Gastrocnemius medialis (tissue), 4 donors: ENCODE results near the gene SHB. TPM values are rescaled to one million over a fixed set of nuclear protein-coding genes. Genes with fewer than 3 reads are reported as not detected.
A peak's percentile ranks its signal among the peaks of the same experiment; 100 is the strongest.

Source experiments
- ATAC-seq, 2 donors: fragments of 150-250 bp; one replicate each; pipeline ENCODE4 v1.9.1; 2016
- DNase-seq, 2 donors: peaks; one replicate each; pipeline ENCODE4 v3.0.0-alpha.2; 2019
- H3K27ac ChIP-seq, 4 donors: fragments of 200-600 bp; sonication (generic); 1 replicate in 1 of 4; 2 replicates in 3 of 4; pipeline ENCODE4 v1.5.1; 2016 to 2018; ENCODE audit warnings: mild to moderate bottlenecking in 2 of 4, moderate library complexity in 1 of 4
- H3K27me3 ChIP-seq, 3 donors: fragments of 200-600 bp; sonication (generic) in 2 of 3; 1 replicate in 1 of 3; 2 replicates in 2 of 3; pipeline versions ENCODE4 v1.5.1 to v1.6.0; 2016 to 2019; ENCODE audit warnings: mild to moderate bottlenecking in 1 of 3, moderate library complexity in 1 of 3
- H3K36me3 ChIP-seq, 2 donors: fragments of 200-600 bp; sonication (generic) in 1 of 2; one replicate each; pipeline ENCODE4 v1.5.1; 2017 to 2018
- H3K4me1 ChIP-seq, 2 donors: fragments of 200-600 bp; sonication (generic) in 1 of 2; one replicate each; pipeline ENCODE4 v1.5.1; 2016 to 2017; ENCODE audit warnings: mild to moderate bottlenecking in 2 of 2
- H3K4me3 ChIP-seq, 4 donors: fragments of 200-600 bp; sonication (generic) in 3 of 4; 1 replicate in 1 of 4; 2 replicates in 3 of 4; pipeline ENCODE4 v1.5.1; 2016 to 2019; ENCODE audit warnings: mild to moderate bottlenecking in 2 of 4
- H3K9me3 ChIP-seq, 3 donors: fragments of 200-600 bp; sonication (generic) in 2 of 3; 1 replicate in 1 of 3; 2 replicates in 2 of 3; pipeline ENCODE4 v1.5.1; 2016 to 2019
- CTCF ChIP-seq, 5 experiments: fragments of 450-650 bp in 3 of 5; fragments of 200-600 bp in 2 of 5; sonication (generic) in 2 of 5; IDR thresholded peaks in 4 of 5; conservative IDR thresholded peaks in 1 of 5; 1 replicate in 4 of 5; 2 replicates in 1 of 5; pipeline ENCODE4 v1.5.1; 2016 to 2019; ENCODE audit warnings: antibody characterized with exemption in 5 of 5, mild to moderate bottlenecking in 3 of 5, moderate library complexity in 3 of 5
- POLR2A ChIP-seq, 2 donors: fragments of 450-650 bp; IDR thresholded peaks; one replicate each; pipeline ENCODE4 v1.6.1; 2017; ENCODE audit warnings: antibody characterized with exemption in 2 of 2, mild to moderate bottlenecking in 2 of 2, moderate library complexity in 2 of 2
- in situ Hi-C, 4 donors: fragments of 200-750 bp; cut with MboI; loops; one replicate each; pipeline versions ENCODE4 v1.15.0 to v1.8.0; 2017; ENCODE audit warnings: low sequenced_read_pairs in 4 of 4
- intact Hi-C: fragments of 100-400 bp; cut with DNase I; formaldehyde crosslinking; loops from one replicate; pipeline ENCODE4 v1.15.1; 2023; ENCODE audit warnings: low total_unique reads
- total RNA-seq, 4 donors: library from RNA; depleted of rRNA; stranded (reverse); fragments of >200 nt; gene quantifications; one replicate each; pipeline versions ENCODE4 v1.1.0 to v1.2.3, GENCODE V29; 2016

The SHB gene
- total RNA-seq, 4 donors from 2014 or later = 1.2 to 6.1 (median 4.6) TPM

- intact Hi-C loops (no loop called here), in situ Hi-C loops (no loop called here)
- no peak overlapping the region for H3K27ac ChIP-seq
- ATAC-seq (peak in 1 of 2 donors; percentile 42), DNase-seq (no peak)
- TF ChIP-seq POLR2A (IDR thresholded peaks at IDR 0.05) = no peak
- no peak for TF ChIP-seq CTCF (IDR thresholded peaks at IDR 0.05 in 4 of 5, conservative IDR thresholded peaks at IDR 0.05 in 1 of 5)
- H3K27me3 ChIP-seq = no peaks in the 10 kb centered on the region
- H3K36me3 ChIP-seq = no peaks in the 10 kb centered on the region
- no peak overlapping the region for H3K4me3 ChIP-seq
- H3K9me3 ChIP-seq = no peaks in the 10 kb centered on the region
- peaks cover 3 to 6% of the 10 kb centered on the region in 2 donors for H3K4me1 ChIP-seq
Measured at GRCh38 chr9:37984672-37985611, 84.1 kb downstream of the SHB start.

- intact Hi-C loops = no loop called here
- no peak overlapping the region for H3K27ac ChIP-seq
- in situ Hi-C loops = no loop called here
Measured at GRCh38 chr9:37984278-37984671, 84.8 kb downstream of the SHB start.

GRCh38 chr9:37983381-37984067 is 85.5 kb downstream of the SHB start:
- Histone ChIP-seq H3K36me3 (no peaks in the 10 kb centered on the region), H3K27ac (no peak overlapping the region), H3K9me3 (no peaks in the 10 kb centered on the region), H3K4me1 (peaks cover 3 to 6% of the 10 kb centered on the region in 2 donors), H3K27me3 (no peaks in the 10 kb centered on the region), H3K4me3 (no peak overlapping the region)
- in situ Hi-C loops = no loop called here
- no peak for TF ChIP-seq POLR2A (IDR thresholded peaks at IDR 0.05)
- TF ChIP-seq CTCF (IDR thresholded peaks at IDR 0.05 in 4 of 5, conservative IDR thresholded peaks at IDR 0.05 in 1 of 5) = no peak
- intact Hi-C loops = no loop called here
- ATAC-seq (no peak), DNase-seq (no peak)

More at GRCh38 chr9:37984278-37984671, 84.8 kb downstream of the SHB start:
- no peak for TF ChIP-seq POLR2A (IDR thresholded peaks at IDR 0.05)
- no peak for TF ChIP-seq CTCF (IDR thresholded peaks at IDR 0.05 in 4 of 5, conservative IDR thresholded peaks at IDR 0.05 in 1 of 5)
- H3K27me3 ChIP-seq = no peaks in the 10 kb centered on the region
- peaks cover 3 to 6% of the 10 kb centered on the region in 2 donors for H3K4me1 ChIP-seq
- no peak for DNase-seq
- no peak overlapping the region for H3K4me3 ChIP-seq
- no peaks in the 10 kb centered on the region for H3K36me3 ChIP-seq
- H3K9me3 ChIP-seq = no peaks in the 10 kb centered on the region
- no peak for ATAC-seq

- H3K4me3 ChIP-seq = no peak overlapping the region
- no peak for DNase-seq
- TF ChIP-seq CTCF (IDR thresholded peaks at IDR 0.05 in 4 of 5, conservative IDR thresholded peaks at IDR 0.05 in 1 of 5) (no peak), POLR2A (IDR thresholded peaks at IDR 0.05) (no peak)
- no peak overlapping the region for H3K27ac ChIP-seq
- no peaks in the 10 kb centered on the region for H3K27me3 ChIP-seq
- ATAC-seq = no peak
- intact Hi-C loops = no loop called here
- peaks cover 1 to 2% of the 10 kb centered on the region in 2 donors for H3K4me1 ChIP-seq
- in situ Hi-C loops = loop anchor here in 1 of 4 donors (10.0 kb wide), 1 partner anchor 65 kb away; no protein-coding TSS in a partner anchor
- H3K36me3 ChIP-seq = no peaks in the 10 kb centered on the region
- no peaks in the 10 kb centered on the region for H3K9me3 ChIP-seq
Measured at GRCh38 chr9:37979844-37980243, 89.2 kb downstream of the SHB start.
